HuH-7.5 (cell line): ENCODE measurements around the gene GPX4.

ENCODE experiments used
- DNase-seq: peaks from one replicate; pipeline ENCODE4 v3.0.0; 2011; ENCODE audit warnings: low spot score

Gene GPX4

GRCh38 chr19:1130771-1131717, 27.2 kb downstream of the GPX4 start:
- no peak for DNase-seq

- DNase-seq, result no peak
Measured at GRCh38 chr19:1131718-1132551, 28.1 kb downstream of the GPX4 start.

- no peak for DNase-seq
Measured at GRCh38 chr19:1132552-1133383, 29.0 kb downstream of the GPX4 start.

- no peak for DNase-seq
Measured at GRCh38 chr19:1133471-1133929, 29.7 kb downstream of the GPX4 start.

GRCh38 chr19:1134431-1134830, 30.6 kb downstream of the GPX4 start:
- DNase-seq, result no peak

GRCh38 chr19:1135454-1135853, 31.7 kb downstream of the GPX4 start:
- no peak for DNase-seq

GRCh38 chr19:1136201-1136600, 32.4 kb downstream of the GPX4 start:
- no peak for DNase-seq

GRCh38 chr19:1136621-1137317, 33.0 kb downstream of the GPX4 start:
- no peak for DNase-seq

- no peak for DNase-seq
Measured at GRCh38 chr19:1138121-1138520, 34.3 kb downstream of the GPX4 start.

- no peak for DNase-seq
Measured at GRCh38 chr19:1139126-1139525, 35.3 kb downstream of the GPX4 start.

GRCh38 chr19:1140272-1141027, 36.7 kb downstream of the GPX4 start:
- no peak for DNase-seq

GRCh38 chr19:1141944-1142343, 38.1 kb downstream of the GPX4 start:
- no peak for DNase-seq

GRCh38 chr19:1143828-1144399, 40.1 kb downstream of the GPX4 start:
- no peak for DNase-seq

- DNase-seq, result no peak
Measured at GRCh38 chr19:1144741-1145140, 40.9 kb downstream of the GPX4 start.

GRCh38 chr19:1145635-1146411, 42.0 kb downstream of the GPX4 start:
- no peak for DNase-seq

- no peak for DNase-seq
Measured at GRCh38 chr19:1146412-1146699, 42.6 kb downstream of the GPX4 start.

- no peak for DNase-seq
Measured at GRCh38 chr19:1146858-1147780, 43.3 kb downstream of the GPX4 start.

GRCh38 chr19:1147934-1148549, 44.2 kb downstream of the GPX4 start:
- no peak for DNase-seq
